IPS DF 4.7 (cell line): ENCODE measurements around the gene SUGCT.
"Not testable (repeated sequence)": the region's sequence is repeated elsewhere in the genome, so short reads cannot be mapped to it uniquely, and the experiment has no call there.

Experiments used
- DNase-seq: peaks from one replicate; pipeline ENCODE4 v3.0.0-alpha.2; 2013; ENCODE audit warnings: low spot score; ENCODE audit errors: extremely low read depth

SUGCT gene

DNA sequence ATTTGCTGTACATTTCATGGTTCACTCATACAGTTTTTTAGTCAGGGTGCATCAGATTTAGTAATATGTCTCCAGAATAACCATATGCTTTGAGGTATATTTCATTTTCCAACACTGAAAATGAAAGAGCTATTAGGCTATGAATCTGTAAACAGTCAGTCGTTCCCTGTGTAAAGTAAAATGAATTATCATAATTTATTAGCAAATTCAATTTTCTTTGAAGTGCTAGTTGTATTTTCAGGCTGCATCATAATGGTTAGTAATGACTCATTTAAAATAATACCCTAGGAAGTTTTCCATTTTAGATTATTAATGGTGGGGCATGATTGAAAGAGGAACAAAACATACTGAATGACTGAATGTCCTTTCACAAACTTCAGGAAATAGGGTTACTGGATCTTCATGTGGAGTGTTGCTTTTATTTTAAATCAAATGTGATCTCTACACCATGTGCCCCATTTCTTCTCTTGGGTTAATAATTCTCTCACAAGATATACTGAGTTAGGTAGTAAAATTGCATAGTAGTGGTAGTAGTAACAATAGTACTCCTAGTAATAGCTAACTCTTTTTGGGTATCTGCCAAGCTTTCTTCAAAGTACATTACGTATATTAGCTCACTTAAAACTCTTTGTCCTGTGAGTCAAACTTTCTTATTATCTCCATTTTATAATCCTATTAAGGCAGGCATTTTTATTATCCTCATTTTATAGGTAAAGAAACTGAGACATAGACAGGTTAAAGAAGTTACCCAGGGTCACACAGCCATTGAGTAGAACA, 476.5 kb downstream of the SUGCT start:
- no peak for DNase-seq

DNA sequence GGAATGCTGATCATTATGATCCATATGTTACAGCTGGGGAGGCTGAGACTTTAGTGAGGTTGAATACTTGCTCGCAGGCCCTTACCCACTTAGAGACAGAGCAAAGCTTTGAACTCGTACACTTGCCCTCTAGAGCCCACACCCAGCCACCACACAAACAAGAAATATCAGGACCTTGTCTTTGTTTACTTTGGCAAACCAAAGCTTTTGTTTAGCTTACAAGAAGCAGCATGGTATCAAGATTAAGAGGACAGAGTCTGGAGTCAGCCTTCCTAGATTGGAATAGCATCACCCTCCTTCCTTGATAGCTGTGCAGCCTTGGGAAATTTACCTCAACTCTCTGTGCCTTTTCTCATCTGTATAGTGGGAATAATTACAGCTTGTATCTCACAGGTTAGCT, 477.5 kb downstream of the SUGCT start:
- no peak for DNase-seq

DNA sequence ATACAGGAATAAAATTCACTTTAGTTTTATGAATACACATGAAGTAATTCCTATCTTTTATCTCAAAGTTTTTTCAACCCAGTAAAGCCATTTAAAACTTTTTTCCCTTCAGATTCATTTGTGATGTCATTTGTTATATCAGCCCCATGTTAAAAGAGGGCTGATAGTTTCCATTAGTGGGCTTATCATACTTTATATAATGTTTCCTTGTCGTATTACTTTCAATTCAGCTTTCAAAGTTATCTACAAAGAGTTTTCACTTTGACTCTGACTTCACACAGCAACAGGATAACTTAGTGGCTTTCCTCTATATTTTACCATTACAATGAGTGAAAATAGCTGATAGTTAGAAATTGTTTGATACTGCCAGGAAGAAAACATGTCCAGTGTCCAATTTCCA, 484.8 kb downstream of the SUGCT start:
- no peak for DNase-seq

DNA sequence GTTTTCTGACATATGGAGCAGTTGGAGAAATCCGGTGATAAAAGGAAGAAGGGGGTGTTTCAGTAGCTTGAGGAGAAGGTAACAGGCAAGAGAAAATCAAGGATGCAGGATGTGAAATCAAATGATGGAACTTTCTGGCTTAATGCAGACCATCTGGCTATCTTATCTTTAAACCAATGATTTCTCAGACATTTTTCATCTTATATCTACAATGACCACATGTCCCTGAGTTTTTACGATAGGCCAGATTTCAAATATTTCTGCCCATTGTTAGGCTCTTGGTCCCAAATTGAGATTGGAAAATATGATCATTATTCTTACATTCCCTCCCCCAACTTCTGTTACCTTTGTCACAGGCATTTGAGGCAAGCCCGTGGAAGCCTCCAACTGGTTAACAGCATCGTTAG, 486.8 kb downstream of the SUGCT start:
- no peak for DNase-seq

DNA sequence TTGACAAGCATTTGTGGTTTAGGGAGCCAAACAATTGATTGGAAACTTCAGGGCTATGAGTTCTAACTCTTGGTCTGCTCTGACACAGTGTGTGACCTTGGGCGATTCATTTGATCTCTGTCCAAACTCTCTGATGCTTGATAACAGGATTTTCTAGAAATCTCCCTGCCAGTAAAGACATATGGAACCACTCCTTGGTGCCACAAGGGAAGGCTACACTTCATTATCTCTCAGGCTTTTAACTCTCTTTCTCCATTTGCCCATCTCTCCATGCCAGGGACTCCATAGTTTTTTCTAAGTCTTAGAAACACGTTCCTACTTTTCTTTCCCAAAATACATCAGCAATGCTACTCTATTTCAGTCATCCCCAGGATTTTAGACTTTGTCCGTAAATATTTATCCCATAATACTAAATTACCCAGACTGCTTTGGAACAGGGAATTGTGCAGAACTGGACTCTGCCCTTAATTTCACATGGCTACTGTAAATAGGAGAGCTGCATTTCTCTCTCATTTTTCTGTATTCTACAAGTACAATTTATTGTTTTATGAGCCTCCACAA, 488.2 kb downstream of the SUGCT start:
- DNase-seq: no peak

DNA sequence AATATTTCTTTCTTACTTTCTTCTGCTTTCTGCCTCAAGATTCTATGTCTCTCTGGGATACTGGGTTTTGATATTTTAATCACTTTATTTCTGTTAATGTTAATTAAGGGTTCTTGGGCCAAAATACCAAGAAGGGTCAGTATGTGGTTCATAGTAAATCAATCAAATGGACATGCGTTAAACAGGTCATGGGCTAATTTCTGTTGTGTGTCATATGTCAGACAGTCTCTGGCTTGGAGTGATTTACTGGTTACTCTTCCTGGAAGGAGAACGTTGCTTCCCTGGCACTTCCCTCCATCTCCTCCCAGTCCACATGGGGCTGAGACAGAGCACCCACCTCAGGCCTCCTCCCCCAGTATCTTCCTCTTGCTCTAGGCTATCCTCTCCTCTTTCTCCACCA, 489.1 kb downstream of the SUGCT start:
- DNase-seq: no peak

DNA sequence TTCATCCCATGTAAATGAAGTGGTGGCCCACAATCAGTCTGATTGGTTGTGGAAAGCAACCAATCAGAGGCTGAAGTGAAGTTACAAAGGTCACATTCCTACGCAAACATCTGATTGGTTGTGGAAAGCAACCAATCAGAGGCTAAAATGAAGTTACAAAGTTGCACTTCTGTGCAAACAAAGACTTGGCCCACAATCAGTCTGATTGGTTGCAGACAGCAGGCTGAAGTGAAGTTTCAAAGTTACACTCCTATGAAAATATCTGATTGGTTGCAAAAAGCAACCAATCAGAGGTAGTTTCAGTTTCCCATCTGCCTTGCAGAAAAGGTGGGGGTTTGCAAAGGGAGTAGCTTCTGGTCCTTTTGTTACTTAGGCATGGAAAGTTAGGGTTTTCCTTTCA, 492.6 kb downstream of the SUGCT start:
- not testable (repeated sequence) for DNase-seq

DNA sequence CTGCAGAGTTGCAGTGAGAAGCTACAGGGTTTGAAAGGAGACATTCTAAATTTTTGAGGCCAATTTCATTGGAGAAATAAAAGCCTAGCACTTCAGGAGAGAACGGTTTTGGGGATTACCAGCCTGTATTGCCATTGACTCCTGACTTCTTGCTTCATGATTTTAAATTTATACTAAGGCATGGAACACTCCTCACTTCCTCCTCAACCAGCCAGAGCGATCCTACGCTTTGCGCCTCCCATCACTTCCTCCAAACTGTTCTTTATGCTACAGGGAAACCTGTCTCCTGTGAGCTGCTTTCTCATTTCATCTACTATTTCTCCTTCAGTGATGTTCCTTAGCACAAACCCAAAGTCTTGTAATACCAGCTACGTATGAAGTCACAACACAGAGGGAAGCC, 495.1 kb downstream of the SUGCT start:
- no peak for DNase-seq

DNA sequence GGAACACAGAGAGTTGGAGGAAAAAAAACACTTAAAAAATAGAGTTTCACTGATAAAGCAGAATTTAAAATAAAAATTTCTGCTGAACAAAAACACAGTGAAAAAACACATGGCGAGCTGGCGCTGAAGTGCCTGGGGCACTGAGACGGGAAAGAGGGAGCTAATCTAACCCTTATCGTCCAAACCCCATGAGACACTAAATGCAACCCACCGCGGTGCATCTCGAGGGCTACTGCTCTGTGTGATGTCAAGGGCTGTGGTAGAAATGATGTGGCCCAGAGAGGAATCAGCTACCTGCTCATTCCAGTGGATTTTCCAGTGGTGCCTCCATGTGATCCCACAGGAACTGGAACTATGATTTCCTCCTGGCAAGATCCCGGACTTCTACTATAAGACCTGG, 499.3 kb downstream of the SUGCT start:
- DNase-seq: no peak

DNA sequence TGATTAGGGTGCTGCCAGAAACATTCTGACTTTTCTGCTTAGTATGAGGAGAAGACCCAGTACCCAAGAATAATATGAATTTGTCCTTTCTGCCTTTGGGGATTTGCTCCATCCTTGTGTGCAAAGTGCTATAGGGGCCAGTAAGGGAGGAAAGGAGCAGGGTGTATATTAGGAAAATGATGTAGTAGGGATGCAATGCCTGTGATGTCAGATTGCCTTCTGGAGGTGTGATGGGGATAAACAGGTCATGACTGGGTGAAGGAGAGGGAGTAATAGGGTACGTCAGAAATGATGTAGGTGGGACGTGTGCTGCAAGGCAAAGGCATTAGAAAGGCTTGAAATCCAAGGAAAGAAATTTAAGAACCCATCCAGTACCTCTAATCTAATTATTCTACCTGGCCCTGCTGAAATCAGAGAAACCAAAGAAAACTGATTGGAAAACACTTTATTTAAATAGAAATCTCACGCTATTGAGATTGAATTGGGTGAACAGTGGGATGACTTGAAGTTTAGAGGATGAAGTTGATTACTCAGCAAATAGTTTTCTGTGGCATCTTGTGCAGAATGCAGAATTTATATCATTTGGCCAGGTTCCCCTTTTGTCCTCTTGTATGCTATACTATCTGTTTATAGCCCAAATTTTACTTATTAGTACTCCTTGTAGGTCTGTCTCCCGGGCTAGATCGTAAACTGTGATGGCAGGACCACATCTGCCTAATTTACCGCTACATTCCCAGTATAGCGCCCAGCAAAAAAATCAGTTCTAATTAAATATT, 503.9 kb downstream of the SUGCT start:
- DNase-seq: no peak

DNA sequence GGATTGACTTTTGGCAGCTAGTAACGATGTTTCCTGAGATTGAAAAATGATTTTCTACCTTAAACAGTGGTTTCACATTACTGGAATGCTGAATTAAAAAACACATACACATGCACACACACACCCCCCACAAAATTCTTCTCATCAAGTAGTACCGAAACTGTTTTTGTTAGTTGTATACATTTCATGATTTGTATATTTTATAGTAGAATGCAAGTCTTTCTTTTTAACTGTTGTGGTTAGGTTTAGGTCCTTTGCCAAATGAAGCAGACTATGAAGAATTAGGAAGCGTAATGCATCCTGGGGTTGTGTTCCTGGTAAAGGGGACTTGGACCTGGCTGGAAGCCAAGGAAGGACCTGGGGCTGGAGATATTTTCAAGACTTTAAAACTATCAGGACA, 505.8 kb downstream of the SUGCT start:
- DNase-seq: no peak

DNA sequence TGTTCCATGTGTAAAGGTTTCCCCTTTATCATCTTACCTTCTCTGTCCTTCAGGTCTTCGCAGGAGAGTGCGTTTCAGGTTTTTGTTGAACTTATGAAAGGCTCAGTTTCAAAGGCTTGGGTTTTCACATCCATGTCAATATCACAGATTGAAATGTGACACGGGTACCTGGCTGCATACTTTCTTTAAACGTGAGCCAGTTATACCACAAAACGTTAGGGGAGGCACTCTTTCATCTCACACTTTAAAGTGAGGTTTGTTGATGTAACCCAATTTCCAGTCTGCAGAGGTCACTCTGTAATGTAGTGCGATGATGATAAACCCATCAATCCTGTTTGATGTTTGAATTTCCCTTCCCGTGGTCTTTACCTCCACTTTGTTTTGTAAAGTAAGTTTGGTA, 506.9 kb downstream of the SUGCT start:
- DNase-seq: no peak

DNA sequence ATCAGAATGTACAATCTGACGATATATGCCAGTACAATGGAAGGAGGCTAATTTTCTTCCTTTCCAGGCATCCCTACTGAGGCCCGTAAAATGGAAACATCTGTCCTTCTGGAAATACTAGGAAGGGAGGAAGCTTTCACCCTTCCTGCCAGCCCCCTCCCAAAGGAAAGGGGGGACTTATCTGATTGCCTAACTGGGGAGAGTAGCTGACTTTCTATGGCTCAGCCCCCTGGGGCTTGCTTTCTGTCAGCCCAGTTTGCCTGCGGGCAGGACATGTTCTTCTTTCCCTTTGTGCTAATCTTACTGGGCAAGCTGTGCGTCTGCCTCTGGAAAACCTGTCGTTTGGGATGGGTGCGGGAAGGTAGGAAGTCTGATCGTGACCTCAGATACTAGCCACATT, 508.9 kb downstream of the SUGCT start:
- no peak for DNase-seq

DNA sequence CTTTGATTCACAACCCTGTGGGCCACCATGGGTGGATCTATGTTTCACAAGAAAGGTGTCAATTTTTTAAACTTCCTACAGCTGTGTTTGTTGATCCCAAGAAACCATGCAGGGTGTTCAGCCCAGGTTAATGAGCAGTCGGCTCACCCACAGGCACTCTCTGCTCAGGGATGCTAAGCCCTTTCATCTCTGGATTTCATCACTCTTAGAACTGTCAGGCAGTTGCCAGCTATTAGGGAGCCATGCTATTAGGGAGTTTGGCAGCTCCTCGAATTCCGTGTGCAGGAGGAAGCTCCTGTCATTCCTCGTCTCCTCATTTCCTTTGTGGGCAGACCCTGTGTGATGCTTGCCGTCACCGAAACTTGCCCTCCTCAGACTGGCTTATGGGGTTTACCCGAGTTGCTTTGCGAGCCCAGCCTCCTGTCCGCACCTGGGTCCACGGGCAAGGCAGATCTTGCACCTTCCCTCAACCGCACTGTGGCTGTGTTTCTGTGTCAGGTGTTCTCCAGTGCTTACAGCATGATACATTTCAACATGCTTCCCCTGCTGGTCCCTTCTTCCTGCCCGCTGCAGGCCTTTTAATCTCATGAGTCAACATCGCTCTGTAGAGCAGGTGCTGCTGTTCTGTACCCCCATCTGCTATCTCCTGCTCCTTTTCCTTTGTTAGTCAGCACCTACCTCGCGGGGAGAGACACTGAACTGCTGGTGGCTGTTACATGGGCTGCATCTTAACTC, 509.8 kb downstream of the SUGCT start:
- no peak for DNase-seq

DNA sequence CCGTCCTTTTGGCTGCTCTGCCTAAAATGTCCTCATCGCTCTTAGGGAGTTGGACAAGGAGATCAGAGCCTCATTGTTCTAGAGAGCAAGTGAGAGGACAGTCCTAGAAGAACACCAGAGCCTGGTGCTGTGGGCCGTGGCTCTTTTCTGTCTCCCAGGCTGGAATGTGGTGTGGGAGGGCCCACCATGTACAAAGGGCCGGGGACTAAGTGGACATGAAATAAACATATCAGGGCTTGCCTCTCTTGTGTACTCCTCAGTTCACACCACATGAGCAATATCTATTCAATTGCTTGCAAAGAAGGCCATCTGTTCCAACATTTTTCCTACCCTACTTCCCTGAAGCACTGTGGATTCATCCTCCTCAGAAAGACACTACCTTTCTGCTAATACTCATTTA, 510.4 kb downstream of the SUGCT start:
- no peak for DNase-seq

DNA sequence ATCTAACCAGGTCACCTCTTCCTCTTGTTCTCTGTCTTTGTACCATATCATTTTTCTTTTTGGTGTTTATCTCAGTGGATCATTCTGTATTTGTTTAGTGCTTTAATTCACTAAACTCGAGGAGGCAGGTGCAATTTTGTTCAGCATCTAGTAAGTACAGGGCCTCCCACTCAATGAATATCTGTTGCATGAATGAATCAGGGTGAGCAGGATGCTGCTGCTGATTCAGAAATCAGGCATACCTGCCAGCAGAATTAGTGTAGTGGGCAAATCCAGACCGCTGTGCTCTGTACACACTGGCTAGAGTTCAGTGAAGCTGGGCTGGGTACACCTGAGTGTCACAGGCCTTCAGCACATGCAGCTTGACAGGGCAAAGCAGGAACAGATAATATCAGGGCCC, 511.9 kb downstream of the SUGCT start:
- no peak for DNase-seq

DNA sequence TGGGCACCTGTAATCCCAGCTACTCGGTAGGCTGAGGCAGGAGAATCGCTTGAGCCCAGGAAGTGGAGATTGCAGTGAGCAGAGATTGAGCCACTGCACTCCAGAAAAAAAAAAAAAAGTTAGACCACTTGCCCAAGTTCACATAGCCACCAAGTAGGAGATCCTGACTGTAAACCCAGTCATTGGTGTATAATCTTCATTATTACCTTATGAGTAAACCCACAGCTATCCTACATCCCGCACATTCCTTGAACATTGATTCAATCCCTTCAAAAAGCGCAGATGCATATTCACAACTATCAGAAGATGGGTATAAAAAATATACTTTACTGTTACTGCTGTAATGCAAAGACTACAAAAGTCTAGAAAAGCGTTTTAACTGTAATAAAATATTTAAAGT, 512.9 kb downstream of the SUGCT start:
- DNase-seq: no peak

DNA sequence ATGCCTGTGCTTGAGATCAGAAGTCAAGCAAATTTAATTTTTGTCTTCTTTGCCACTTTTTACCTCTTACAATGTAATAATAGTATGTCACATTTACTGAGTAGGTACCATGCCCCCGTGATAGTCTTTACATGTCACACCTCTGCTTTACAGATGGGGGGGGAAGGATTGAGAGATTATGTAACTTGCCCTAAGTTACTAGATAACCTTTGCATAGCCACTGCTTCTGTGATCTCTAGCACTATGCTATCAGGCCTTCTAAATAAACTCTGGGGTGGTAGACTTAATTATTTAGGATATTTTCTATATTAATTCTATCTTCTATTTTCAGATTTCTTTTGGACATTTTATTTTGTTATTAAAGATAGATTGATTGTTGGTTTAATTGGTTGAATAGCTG, 514.4 kb downstream of the SUGCT start:
- DNase-seq: no peak

DNA sequence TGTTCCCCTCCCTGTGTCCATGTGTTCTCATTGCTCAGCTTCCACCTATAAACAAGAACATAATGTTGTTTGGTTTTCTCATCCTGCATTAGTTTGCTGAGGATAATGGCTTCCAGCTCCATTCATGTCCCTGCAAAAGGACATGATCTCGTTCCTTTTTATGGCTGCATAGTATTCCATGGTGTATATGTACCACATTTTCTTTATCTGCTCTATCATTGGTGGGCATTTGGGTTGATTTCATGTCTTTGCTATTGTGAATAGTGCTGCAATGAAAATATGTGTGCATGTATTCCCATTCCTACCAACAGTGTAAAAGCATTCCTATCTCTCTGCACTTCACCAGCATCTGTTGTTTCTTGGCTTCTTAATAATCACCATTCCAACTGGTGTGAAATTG, 516.1 kb downstream of the SUGCT start:
- DNase-seq: not testable (repeated sequence)

DNA sequence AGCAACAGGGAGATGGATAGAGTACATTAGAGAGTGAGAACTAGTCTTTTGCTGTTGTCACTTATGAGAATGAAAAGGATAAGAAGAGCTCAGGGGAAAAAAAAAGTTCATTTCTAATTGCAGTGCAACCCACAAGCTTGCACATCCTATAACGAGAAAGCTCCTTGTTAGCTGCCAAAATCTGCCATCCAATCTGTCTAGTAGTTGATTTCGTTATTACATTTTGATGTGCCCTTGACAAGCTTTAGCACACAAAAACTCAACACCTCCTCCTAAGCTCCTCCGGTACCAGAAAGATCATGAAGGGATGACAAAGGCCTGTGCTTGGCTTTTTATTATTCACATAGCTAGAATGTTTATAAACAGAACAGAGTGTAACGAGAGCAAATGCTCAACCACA, 519.4 kb downstream of the SUGCT start:
- DNase-seq: no peak

DNA sequence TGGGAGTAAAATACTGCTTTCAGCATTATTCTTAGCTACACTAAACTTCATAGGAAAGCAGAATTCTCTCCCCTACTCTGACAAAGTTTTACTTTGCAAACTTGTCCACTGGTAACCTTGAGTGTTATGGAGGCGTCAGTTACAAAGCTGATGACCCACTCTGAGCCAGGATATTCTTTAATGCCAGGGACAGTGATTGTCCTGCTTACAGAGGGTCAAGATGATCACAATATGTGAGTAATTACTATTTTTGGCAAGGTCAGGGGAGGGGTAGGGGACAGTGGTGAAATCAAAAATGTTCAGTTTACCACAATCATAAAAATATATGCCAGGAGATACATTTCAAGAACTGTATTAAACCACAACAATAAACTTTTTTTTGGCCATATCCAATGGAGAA, 520.6 kb downstream of the SUGCT start:
- no peak for DNase-seq

DNA sequence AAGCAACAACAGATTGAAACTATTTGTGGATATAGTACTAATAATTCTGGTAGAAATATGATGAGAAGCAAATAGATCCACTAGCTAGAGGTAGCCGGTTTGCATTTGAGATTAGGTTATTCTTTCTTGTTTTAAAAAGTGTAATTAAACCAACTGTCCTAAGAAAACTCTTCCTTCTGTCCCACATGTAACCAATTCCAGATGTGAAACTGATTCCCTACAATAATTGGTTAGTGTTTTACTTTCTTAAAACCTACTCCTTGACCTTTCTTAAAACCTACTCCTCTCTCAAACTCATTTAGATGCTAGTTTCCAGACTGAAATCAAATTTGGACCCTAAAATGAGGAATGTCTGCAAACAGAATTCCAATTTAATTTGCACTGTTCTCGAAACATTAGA, 521.5 kb downstream of the SUGCT start:
- DNase-seq: no peak
